GM19455 (cell line): ENCODE results near the gene MNX1.

Source experiments
- ATAC-seq: cut with Tn5 transposase; IDR thresholded peaks from one replicate; pipeline ENCODE4 v1.9.1; 2021; ENCODE audit not compliant: unreplicated experiment

MNX1 gene

GRCh38 chr7:157016352-157017041 is 6.0 kb upstream of the MNX1 start:
- peak; percentile 70 for ATAC-seq

DNA sequence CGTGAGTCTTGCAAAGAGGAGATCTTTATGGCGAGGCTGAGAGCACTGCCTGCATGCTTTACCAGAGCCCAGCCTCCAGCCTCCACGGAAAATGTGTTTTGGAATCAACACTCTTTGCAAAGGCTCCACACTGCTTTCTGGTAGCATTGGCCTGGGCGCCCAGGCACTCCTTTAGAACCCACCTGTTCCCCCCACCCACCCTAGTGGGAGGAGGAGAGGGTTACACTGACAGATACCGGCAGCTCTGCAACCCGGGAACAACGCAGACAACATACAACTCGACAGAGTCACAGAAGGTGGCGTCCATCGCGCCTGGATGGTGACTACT is 5.5 kb upstream of the MNX1 start:
- peak; percentile 8 for ATAC-seq

DNA sequence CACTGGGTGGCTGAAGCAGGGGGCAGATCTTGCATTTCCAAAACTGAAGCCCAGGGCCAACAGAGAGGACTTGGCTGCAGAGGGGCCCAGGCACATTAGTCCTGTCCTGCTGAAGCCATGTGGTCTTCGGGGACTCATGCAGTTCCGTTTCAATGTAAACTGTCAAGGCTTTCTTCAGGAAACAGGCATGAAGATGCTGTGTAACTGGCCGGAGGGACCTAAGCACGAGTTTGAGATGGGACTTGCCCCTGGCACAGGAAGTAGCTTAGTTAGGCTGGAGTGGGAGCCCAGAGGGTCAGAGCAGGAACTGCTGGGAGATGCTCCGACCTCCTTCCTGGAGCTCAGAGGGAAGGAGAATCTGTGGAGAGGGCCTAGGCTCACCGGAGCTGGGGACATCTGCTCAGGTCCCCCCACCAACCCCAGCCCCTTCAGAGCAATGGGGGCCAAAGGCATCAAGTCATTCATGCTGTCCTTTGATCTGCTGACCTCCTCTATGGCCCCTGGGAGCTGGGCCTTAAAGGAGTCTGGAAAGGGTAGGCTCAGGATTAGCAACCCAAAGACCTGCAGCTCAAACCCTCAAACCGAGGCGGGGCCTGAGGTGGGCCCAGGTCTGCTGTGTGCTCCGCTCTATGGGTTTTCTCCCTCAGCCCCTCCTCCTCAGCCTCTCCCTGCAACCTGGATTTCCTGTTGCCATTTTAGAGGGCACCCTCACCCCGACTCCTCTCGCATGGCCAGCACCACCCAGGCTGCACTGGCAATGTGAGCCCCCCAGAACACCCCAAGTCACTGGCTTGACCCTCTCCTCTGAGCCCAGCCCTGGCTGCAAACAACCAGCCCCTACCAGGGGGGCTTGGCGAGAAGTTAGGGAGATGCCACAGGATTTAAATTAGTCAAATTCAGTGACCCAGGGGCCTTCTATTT is 4.4 kb upstream of the MNX1 start:
- no peak for ATAC-seq

DNA sequence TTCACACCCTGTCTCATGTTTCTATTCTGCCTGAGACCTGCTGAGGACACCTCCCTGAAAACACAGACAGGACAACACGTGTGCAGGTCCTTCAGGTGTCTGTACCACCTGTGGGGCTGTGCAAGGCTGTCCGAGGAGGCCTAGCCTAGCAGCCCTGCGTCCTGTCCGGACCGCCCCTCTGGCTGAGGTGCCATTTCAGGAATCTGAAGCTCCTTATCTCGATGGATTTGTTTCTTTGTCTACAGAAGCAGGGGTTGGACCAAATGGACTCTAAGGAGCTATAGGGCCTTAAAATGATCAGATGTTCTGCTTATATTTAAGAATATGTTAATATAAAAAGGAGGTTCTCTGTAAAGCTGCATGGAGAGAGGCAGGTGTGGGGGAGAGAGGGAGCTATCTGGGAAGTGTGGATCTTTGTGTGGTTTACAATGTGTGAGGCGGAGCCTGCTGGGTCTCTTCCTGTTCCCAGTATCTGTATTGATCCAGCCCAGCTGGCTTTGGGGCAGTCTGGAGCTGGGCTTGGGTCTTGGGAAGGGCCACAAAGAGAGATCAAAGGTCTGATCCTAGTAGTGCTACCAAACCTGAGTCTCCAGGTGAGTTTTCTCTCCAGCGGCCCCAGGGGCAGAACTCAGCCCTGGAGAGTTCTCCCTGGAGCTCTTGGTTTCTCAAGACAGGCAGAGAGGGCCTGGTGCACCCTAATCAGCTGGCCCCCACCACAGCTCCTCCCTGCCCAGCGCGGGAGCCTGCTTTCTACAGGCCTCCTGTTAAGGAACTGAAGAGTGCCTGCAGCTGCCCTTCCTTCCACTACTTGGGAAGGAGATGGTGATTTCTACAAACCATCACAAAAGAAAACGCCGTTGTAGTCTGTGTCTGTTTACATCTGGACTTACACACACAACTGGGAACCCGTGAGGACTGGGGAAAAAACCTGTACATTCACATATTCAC is 3.4 kb upstream of the MNX1 start:
- no peak for ATAC-seq

- no peak for ATAC-seq
Observed at GRCh38 chr7:157013101-157013500, 2.6 kb upstream of the MNX1 start.

GRCh38 chr7:157012113-157012547 is 1.7 kb upstream of the MNX1 start:
- ATAC-seq: no peak

GRCh38 chr7:157011333-157012112 is 1.1 kb upstream of the MNX1 start:
- peak; percentile 9 for ATAC-seq

GRCh38 chr7:157009778-157010587 is 480 bp downstream of the MNX1 start:
- peak; percentile 37 for ATAC-seq

DNA sequence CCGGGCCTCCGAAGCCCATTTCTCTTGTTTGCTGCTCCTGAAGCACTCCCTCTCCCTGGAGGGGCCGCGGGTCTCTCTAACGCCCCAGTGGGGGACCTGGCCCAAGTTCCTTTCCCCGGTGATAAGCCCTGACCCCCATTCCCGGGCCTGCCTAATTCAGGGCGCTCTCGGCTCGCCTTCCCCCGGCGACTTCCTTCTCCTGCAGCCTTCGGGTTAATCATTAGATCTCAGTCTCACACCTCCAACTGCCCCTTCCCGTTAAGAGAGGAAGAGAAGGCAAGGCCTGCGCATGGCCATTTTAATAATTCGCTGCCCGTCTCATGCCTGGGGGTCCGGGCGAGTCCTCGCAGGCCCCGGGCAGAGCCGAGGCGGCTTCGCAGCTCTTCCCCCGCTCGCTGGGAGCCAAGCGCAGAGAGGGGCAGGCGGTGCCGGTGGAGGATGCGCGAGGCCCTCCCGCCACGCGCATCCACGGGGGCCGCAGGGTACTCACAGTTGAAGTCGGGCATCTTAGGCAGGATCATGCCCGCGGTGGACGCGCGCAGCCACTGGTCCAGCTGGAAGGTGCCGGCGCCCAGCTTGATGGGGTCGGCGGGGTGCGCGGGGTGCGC is 1.2 kb downstream of the MNX1 start:
- no peak for ATAC-seq

GRCh38 chr7:157008206-157009169 is 2.0 kb downstream of the MNX1 start:
- no peak for ATAC-seq

- no peak for ATAC-seq
Observed at GRCh38 chr7:157007470-157008066, 2.9 kb downstream of the MNX1 start.

DNA sequence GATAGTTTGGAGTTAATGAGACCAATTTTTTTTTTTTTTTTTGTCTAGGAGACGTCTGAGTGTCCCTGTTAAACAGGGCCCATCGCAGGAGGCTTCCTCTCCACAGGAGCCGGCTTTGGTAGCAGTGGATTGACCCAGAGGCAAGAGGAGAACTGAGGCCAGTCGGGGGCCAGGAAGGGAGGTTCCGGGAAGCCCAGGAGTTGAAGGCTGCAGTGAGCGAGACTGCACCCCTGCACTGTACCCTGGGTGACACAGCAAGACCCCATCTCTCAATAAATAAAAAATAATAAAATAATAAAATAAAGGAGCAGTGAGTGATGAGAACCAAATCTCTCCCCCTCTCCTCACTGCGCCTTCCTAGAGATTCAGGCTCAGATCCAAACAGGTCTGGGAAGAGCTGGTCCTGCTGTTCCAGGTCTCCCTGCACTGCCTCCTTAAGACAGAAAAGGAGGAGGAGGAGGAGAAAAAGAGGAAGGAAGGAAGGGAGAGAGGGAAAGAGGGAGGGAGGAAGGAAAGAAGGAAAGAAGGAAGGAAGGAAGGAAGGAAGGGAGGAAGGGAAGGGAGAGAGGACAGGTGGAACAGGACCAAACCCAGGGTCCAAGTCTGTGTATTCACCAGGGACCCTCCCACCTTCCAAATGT is 3.5 kb downstream of the MNX1 start:
- ATAC-seq: no peak

GRCh38 chr7:157006205-157006747 is 4.2 kb downstream of the MNX1 start:
- no peak for ATAC-seq

DNA sequence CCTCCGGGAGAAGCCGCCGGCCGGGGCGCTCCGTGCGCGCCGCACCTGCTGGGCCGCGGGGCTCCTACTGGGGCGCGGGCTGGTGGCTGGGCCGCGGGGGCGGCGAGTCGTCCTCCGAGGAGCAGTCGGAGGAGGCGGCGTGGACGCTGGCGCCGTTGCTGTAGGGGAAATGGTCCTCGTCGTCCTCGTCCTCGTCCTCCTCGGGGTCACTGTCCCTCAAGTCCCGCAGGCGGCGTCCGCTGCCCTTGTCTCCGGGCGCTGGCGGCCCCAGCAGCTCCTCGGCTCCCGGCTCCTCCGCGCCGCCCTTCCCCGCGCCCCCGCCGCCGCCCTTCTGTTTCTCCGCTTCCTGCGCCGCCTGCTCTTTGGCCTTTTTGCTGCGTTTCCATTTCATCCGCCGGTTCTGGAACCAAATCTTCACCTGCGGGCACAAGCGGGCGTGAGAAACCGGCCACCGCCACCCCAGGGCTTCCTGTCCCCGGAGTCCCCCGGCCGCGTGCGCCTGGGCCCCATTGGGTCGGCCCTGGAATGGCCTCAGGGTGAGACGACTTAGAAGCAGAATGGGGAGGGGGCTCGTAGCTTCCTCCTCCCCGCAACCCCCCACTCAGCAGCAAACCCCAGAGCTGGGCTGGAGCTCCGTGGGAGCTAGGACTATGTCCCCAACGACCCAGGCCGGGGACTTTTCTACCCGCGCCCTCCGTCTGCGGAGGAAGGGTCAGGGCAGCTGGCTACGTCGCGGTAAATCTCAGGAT is 4.8 kb downstream of the MNX1 start:
- no peak for ATAC-seq

GRCh38 chr7:157004521-157005455 is 5.7 kb downstream of the MNX1 start:
- no peak for ATAC-seq
